Measurements from ENCODE around the gene DNAJC17. TPM values are rescaled to one million over a fixed set of nuclear protein-coding genes. Genes with fewer than 3 reads are reported as not detected.

DNAJC17 gene
- 10 to 100 TPM; 49.1 to 62.1 (median 49.9) TPM for total RNA-seq

GRCh38 chr15:40807028-40807887 lies at the start of gene DNAJC17, which contains the start of gene ZFYVE19:
TSS of gene DNAJC17 (minus strand) at chr15:40807473. CDS start at chr15:40807446, 27 bp downstream.
TSS of gene ZFYVE19 (plus strand) at chr15:40807089. CDS start at chr15:40807590, 501 bp downstream.
- Mint-ChIP-seq H3K27me3 (ENCODE audit: low read depth) (no peaks in the 10 kb centered on the region), H3K4me3 (peak within 1 kb of the TSS; percentile 98), H3K9me3 (no peaks in the 10 kb centered on the region), H3K4me1 (ENCODE audit: low read depth) (peaks cover 17% of the 10 kb centered on the region), H3K36me3 (ENCODE audit: insufficient read depth) (peaks cover 9% of the 10 kb centered on the region)
- peak; percentile 98 for ATAC-seq
- DNase-seq, result peak; percentile 91

GRCh38 chr15:40856746-40857145 lies 49.5 kb upstream of the DNAJC17 start:
- no peak for ATAC-seq

GRCh38 chr15:40855706-40856234 lies 48.5 kb upstream of the DNAJC17 start:
- Mint-ChIP-seq H3K9me3 (no peaks in the 10 kb centered on the region), H3K4me1 (ENCODE audit: low read depth) (peaks cover 9% of the 10 kb centered on the region), H3K27me3 (ENCODE audit: low read depth) (peaks cover 1% of the 10 kb centered on the region), H3K36me3 (ENCODE audit: insufficient read depth) (peaks cover 2% of the 10 kb centered on the region), H3K4me3 (no peak overlapping the region)
- DNase-seq (no peak), ATAC-seq (no peak)

More at GRCh38 chr15:40856746-40857145, 49.5 kb upstream of the DNAJC17 start:
- H3K9me3 Mint-ChIP-seq, result no peaks in the 10 kb centered on the region
- peaks cover 1% of the 10 kb centered on the region for H3K27me3 Mint-ChIP-seq (ENCODE audit: low read depth)
- H3K4me3 Mint-ChIP-seq, result no peak overlapping the region
- peaks cover 9% of the 10 kb centered on the region for H3K4me1 Mint-ChIP-seq (ENCODE audit: low read depth)
- peaks cover 2% of the 10 kb centered on the region for H3K36me3 Mint-ChIP-seq (ENCODE audit: insufficient read depth)
- DNase-seq, result no peak

- peaks cover 4% of the 10 kb centered on the region for H3K4me1 Mint-ChIP-seq (ENCODE audit: low read depth)
- H3K9me3 Mint-ChIP-seq, result no peaks in the 10 kb centered on the region
- DNase-seq (no peak), ATAC-seq (no peak)
- no peak overlapping the region for H3K4me3 Mint-ChIP-seq
- H3K27me3 Mint-ChIP-seq (ENCODE audit: low read depth), result peaks cover 1% of the 10 kb centered on the region
- H3K36me3 Mint-ChIP-seq (ENCODE audit: insufficient read depth), result peaks cover 2% of the 10 kb centered on the region
Observed at GRCh38 chr15:40854161-40854560, 46.9 kb upstream of the DNAJC17 start.

- Mint-ChIP-seq H3K27me3 (ENCODE audit: low read depth) (no peaks in the 10 kb centered on the region), H3K9me3 (no peaks in the 10 kb centered on the region), H3K4me1 (ENCODE audit: low read depth) (peaks cover 2% of the 10 kb centered on the region), H3K36me3 (ENCODE audit: insufficient read depth) (peaks cover 2% of the 10 kb centered on the region), H3K4me3 (no peak overlapping the region)
- DNase-seq, result no peak
- no peak for ATAC-seq
Observed at GRCh38 chr15:40853241-40853890, 46.1 kb upstream of the DNAJC17 start.

GRCh38 chr15:40852529-40852928 lies 45.3 kb upstream of the DNAJC17 start:
- Mint-ChIP-seq H3K4me3 (no peak overlapping the region), H3K36me3 (ENCODE audit: insufficient read depth) (peaks cover 2% of the 10 kb centered on the region), H3K4me1 (ENCODE audit: low read depth) (peaks cover 6% of the 10 kb centered on the region), H3K9me3 (no peaks in the 10 kb centered on the region), H3K27me3 (ENCODE audit: low read depth) (no peaks in the 10 kb centered on the region)
- ATAC-seq (no peak), DNase-seq (no peak)

GRCh38 chr15:40850576-40851112 lies 43.4 kb upstream of the DNAJC17 start:
- no peak for ATAC-seq

GRCh38 chr15:40847223-40847961 lies 40.1 kb upstream of the DNAJC17 start:
- no peak overlapping the region for H3K4me3 Mint-ChIP-seq
- peaks cover 26% of the 10 kb centered on the region for H3K4me1 Mint-ChIP-seq (ENCODE audit: low read depth)
- DNase-seq, result no peak

More at GRCh38 chr15:40850576-40851112, 43.4 kb upstream of the DNAJC17 start:
- H3K36me3 Mint-ChIP-seq (ENCODE audit: insufficient read depth), result no peaks in the 10 kb centered on the region
- H3K4me1 Mint-ChIP-seq (ENCODE audit: low read depth), result peaks cover 18% of the 10 kb centered on the region
- no peaks in the 10 kb centered on the region for H3K9me3 Mint-ChIP-seq
- no peaks in the 10 kb centered on the region for H3K27me3 Mint-ChIP-seq (ENCODE audit: low read depth)
- no peak for DNase-seq
- no peak overlapping the region for H3K4me3 Mint-ChIP-seq

GRCh38 chr15:40846841-40847222 lies 39.6 kb upstream of the DNAJC17 start:
- no peak overlapping the region for H3K4me3 Mint-ChIP-seq
- H3K36me3 Mint-ChIP-seq (ENCODE audit: insufficient read depth), result no peaks in the 10 kb centered on the region
- peaks cover 10% of the 10 kb centered on the region for H3K27me3 Mint-ChIP-seq (ENCODE audit: low read depth)
- no peaks in the 10 kb centered on the region for H3K9me3 Mint-ChIP-seq
- DNase-seq, result no peak
- H3K4me1 Mint-ChIP-seq (ENCODE audit: low read depth), result peaks cover 26% of the 10 kb centered on the region
- no peak for ATAC-seq

More at GRCh38 chr15:40847223-40847961, 40.1 kb upstream of the DNAJC17 start:
- no peak for ATAC-seq
- Mint-ChIP-seq H3K9me3 (no peaks in the 10 kb centered on the region), H3K27me3 (ENCODE audit: low read depth) (peaks cover 7% of the 10 kb centered on the region), H3K36me3 (ENCODE audit: insufficient read depth) (no peaks in the 10 kb centered on the region)

GRCh38 chr15:40845511-40846284 lies 38.4 kb upstream of the DNAJC17 start:
- peaks cover 26% of the 10 kb centered on the region for H3K4me1 Mint-ChIP-seq (ENCODE audit: low read depth)
- DNase-seq, result no peak
- no peaks in the 10 kb centered on the region for H3K9me3 Mint-ChIP-seq
- no peaks in the 10 kb centered on the region for H3K36me3 Mint-ChIP-seq (ENCODE audit: insufficient read depth)
- peaks cover 14% of the 10 kb centered on the region for H3K27me3 Mint-ChIP-seq (ENCODE audit: low read depth)
- H3K4me3 Mint-ChIP-seq, result peak overlapping the region; percentile 85
- ATAC-seq, result no peak

- ATAC-seq, result no peak
- Mint-ChIP-seq H3K9me3 (no peaks in the 10 kb centered on the region), H3K4me3 (peak overlapping the region; percentile 85), H3K27me3 (ENCODE audit: low read depth) (peaks cover 14% of the 10 kb centered on the region), H3K36me3 (ENCODE audit: insufficient read depth) (no peaks in the 10 kb centered on the region), H3K4me1 (ENCODE audit: low read depth) (peaks cover 26% of the 10 kb centered on the region)
- no peak for DNase-seq
Observed at GRCh38 chr15:40845036-40845435, 37.8 kb upstream of the DNAJC17 start.

- peaks cover 14% of the 10 kb centered on the region for H3K27me3 Mint-ChIP-seq (ENCODE audit: low read depth)
- no peaks in the 10 kb centered on the region for H3K9me3 Mint-ChIP-seq
- ATAC-seq (peak; percentile 49 to 56), DNase-seq (peak; percentile 22)
- H3K4me1 Mint-ChIP-seq (ENCODE audit: low read depth), result peaks cover 26% of the 10 kb centered on the region
- H3K4me3 Mint-ChIP-seq, result peak overlapping the region; percentile 85
- H3K36me3 Mint-ChIP-seq (ENCODE audit: insufficient read depth), result no peaks in the 10 kb centered on the region
Observed at GRCh38 chr15:40844696-40845030, 37.4 kb upstream of the DNAJC17 start.
